Stimulated activated CD4-positive, alpha-beta T cell treated with anti-CD3 and anti-CD28 coated beads, Interleukin-1b, Interleukin-23, amount 100 ng/mL, for 4 hours (primary cell): Measurements from ENCODE around the gene C20orf96.
"Not testable (repeated sequence)": the region's sequence is repeated elsewhere in the genome, so short reads cannot be mapped to it uniquely, and the experiment has no call there.

Experiments
- DNase-seq, 2 donors: peaks; one replicate each; pipeline ENCODE4 v3.0.0-alpha.2; 2020; ENCODE audit warnings: low read depth in 2 of 2

The C20orf96 gene

DNA sequence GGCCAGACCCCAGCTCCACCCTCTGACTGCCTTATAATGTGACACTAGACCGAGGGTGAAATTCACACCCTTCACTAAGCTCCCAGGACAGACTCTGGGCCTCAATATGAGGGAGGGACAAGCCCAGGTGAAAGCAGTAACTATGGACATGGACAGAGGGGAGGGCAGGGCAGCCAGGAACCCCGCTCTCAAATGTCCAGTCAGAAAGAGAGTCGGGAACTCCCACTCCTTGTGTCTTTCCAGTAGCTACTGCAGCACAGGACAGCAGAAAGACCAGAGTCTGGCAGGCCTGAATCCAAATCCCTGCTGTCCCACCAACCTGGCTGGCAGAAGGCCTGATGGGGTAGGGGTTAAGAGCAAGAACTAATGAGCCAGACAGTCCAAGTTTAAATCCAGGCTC is 6.4 kb downstream of the C20orf96 start:
- DNase-seq = no peak

DNA sequence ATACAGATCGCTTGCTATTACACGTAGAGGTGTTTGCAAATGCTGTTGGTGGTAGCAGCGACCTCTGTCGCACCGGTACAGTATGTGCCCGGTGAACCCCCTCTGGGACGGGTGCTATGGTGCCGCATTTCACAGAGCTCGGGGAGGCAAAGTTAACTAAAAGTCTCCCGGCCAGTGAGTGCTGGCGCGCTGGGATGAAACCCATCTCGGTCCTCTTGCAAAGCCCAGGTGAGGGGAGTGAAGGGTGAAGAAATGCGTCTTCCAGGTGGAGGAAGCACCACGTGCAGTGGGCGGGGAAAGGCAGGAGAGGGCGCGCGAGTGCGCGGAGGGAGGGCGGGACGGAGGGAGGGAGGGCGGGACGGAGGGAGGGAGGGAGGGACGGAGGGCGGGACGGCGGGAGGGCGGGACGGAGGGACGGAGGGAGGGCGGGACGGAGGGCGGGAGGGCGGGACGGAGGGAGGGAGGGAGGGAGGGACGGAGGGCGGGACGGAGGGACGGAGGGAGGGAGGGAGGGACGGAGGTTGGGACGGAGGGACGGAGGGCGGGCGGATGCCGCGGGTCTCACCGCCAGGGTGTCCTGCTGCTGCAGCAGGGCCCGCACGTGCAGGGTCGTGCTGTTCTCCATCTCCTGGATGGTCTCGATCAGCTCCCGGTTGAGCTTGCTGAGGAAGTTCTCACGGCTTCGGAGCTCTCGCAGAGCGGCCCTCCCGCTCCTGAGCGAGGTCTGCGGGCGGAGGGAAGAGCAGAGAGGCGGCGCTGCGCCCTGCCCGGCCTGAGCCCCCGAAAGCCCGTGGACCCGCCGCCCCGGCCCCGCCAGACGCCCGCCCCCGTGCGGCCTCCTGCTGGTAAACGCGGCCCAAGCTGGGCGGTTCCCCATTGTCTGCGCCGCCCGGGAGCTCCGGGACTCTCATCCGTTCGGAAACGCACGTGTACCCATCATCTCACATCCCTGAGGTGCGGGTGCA is 11.7 kb downstream of the C20orf96 start:
- DNase-seq = no peak

DNA sequence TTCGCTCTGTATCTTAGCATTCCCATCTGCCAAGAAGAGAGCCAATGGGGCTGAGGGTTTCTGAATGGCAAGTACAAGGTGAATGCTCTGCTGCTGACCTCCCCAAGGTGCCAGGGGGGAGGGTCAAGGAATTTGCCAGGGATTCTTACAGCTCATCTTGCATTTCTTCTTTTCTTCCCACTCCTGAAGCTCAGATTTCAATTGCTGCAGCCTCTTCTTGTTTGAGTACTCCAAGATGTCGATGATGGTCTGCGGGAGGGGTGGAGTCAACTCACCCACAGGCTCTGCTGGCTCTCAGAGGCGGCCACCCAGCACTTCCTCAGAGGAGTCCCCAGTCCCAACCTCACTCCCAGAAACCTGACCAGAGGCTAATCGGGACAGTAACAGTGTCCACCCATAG is 12.4 kb downstream of the C20orf96 start:
- DNase-seq = no peak

DNA sequence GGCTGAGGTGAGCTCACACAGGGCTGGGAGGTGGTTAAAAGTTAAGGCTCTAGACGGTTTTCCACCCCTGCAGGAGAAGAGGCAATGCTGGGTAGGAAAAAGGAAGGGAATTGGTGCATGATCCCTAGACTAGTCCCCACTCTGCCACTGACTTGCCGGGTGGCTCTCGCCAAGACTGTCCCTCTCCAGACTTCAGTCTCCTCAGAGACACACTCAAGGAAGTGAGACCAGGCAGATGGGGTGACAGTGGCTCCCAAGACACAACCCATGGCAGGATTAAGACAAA is 13.1 kb downstream of the C20orf96 start:
- no peak for DNase-seq

DNA sequence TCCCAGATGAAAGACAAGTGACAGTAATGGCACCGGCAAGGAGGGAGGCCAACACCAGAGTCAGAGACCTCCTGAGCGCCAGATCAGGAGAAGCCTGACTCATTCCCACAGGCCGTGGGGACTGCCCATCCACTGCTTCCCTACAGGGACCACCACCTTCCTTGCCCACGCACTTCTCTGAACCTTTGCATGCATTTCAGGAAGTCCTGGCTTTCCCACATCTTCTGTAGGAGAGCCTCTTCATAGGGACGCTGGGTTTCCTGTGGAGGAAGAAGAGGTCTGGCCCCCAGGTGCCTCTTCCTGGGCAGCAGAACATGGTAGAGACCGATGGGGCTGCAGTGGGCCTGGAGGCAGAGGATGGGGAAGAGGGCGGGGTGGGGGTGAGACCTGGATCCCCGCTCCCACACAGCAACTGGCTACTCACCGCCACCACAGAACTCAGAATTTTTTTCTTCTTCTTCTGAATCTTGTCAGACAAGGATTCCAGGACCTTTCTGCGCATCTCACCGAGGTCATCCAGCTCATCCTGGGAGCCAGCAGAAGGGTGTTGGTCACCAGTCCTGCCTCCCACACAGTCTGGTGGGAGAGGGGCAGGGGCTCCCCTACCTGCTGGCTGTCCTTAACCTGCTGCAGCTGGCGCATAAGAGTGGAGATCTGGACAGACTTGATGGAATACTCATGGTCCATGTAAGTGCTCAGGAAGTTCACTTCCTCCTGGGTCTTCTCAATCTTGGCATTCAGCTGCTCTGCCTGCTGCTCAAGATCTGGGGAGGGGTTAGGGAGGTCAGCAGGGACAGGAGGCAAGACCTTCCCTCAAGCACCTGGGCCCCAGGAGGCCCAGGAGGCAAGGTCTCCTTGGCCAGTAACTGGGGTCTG is 13.7 kb downstream of the C20orf96 start:
- DNase-seq = no peak

DNA sequence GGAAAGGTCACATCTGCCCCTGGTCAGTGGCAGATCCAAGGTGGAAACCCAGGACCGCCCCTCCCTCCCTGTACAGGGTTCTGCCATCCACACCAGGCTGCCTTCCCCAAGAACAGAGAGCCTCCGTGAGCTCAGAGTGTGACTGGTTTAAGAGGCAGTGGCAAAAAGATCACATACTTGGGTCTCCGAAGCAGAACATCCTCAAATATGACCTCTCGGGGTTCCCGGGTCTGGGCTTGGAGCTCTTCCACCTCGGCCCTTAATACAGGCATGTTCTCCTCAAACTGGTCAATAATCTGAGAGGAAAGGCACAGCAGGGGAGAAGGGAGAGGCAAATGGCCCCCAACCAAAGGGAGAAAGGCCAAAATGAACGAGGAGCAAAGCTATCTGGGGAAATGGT is 14.8 kb downstream of the C20orf96 start:
- DNase-seq = no peak

DNA sequence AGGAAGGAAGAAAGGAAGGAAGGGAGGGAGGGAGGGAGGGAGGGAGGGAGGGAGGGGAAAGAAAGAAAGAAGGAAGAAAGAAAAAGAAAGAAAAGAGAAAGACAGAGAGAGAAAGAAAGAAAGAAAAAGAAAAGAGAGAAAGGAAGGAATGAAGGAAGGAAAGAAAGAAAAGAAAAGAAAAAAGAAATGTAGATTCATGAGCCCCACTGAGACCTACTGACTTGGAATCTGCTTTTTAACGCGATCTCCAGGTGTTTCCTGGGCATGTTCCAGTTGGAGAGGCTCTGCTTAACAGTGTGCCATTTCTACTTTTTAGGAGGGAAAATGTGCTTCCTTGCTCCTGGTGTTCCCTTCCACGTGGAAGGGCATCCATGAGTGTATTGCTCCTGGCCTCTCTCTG is 16.7 kb downstream of the C20orf96 start:
- no peak for DNase-seq

DNA sequence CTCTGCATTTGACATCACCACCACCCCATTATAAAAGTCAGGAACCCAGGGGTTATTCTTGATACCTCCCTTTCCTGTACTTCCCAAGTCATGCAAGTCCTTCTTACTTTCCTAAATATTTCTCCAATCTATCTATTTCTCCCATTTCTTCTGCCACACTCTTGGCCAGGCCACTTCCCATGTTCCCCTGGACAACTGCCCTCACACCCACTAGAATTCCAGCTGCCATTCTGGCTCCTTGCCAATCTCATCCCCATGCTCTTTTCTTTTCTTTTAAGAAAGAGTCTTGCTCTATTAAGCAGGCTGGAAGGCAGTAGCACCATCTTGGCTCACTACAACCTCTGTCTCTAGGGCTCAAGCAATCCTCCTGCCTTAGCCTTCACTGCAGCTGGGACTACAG is 17.8 kb downstream of the C20orf96 start:
- DNase-seq = no peak

DNA sequence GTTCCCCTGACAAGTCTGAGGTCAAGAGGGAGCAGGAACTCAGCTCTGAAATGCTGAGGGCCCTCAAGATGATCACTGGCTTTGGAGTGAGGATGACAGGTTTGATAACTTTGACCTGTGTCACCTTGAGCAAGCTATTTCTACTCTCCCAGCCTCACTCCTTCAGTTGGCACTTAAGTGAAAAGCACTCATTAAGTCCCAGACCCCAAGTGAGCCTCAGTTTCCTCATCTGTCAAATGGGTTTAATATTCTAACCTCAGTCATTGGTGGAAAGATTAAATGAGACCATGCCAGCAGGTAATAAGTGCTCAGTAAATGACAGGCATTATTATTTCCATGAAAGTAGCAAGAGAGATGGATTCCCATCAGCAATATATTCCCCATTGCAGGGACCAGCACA is 19.0 kb downstream of the C20orf96 start:
- no peak for DNase-seq

DNA sequence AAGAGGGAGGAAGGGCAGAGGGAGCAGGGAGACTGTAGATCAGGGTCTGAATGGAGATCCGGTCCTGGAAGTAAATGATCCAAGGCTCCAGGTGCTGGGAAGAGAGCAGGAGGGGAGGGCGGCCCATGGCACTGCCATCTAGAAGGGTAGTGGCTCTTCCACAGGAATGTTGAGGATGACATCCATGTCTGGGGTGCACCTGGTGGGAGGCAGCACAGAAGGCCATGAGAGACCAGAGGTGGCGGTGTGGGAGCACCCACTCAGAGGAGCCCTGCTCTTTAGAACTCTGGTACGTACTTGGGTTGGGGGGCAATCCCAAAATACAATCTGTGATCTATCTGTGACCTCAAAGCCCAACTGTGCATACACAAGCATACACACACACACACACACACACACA is 19.5 kb downstream of the C20orf96 start:
- no peak for DNase-seq

DNA sequence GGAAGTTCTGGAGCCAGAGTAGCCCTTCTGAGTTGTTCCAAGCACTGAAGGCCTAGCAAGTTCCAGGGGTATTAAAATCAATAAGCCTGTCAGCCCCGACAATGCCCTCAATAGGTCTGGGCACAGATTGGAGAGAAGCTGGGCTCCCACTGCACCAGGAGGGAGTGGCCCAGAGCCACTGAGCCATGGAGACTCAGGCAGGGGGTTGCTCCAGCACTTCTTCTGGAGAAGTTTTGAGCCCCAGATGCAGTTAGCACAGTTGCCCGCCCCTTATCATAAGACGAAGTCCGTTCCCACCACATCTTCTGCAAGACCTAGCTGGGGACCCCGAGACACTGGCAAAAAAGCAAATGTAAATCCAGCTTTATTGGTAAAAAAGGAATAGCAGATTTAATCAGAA is 20.0 kb downstream of the C20orf96 start:
- DNase-seq = no peak

DNA sequence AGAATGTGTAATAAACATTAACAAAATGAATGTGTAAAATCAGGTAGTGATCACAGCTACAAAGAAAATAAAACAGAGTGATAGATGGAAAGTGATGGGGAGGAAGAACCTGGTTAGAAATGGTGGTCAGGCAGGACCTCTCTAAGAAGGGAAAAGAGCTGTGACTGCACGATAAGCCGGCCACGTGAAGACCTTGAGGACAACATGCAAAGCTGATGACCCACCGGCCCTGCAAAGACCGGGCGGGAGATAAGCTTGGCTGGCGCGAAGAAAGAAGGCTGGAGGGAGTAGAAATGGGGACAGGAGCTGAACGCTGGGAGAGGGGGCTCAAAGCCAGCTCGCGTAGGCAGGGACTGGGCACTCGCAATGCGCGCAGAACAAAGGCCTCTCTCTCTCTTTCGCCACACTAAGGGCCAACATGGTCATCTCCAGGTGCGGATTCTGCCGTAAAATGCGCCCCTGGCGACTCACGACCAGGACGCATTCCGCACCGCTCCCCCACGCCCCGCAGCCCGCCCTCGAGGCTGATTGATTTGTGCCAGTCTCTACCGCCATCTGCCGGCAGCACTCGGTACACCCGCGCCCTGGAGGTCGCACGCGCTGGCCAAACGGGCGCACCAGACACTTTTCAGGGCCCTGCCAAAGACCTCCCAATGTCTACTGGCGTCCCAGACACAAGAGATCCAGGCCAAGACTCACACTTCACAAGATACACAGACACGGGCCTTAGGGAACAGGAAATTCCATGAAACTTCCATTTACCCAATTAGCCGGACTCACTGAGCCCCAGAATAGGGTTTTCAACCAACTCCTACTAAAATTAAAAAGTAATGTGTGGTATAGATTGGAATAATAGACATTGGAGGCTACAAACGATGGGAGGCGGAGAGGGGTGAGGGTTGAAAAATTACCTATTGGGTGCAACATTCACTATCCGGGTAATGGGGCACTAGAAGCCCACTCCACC is 23.7 kb downstream of the C20orf96 start:
- DNase-seq = peak; percentile 88 to 90

DNA sequence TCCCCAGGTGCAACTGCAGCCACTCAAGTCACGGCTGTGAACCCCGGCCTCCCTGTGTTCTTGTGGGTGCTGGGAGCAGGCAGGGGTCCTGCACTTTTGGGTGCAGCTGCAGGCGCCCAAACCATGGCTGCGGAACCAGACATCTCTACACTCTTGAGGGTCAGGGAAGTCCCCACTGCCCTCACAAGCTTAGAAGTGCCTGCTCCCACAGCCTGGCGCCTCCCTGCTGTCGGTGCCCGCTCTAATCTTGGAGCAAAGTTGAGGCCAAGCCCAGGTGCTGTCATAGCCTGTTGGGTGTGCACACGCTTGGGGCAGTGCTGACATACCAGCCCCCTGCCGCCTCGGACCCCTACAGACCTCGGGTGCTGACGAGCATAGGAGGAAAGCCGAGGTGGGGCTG is 26.8 kb downstream of the C20orf96 start:
- no peak for DNase-seq

DNA sequence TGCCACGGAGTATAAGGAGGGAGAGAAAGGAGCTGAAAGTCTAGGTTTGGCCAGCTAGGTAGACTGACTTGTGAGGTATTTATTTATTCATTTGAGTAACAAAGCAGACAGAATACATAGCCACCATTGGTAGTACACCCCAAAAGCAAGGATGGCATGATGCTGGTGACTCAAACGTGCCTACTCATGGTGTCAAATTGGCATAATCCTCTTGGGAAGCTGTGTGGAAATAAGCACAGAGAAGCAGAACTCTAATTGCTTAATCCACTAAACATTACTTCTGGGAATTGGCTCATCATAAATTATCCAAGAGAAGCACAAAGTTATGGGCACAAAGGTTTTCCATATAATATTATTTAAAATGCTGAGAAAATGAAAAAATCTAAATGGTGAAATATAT is 30.6 kb downstream of the C20orf96 start:
- DNase-seq = no peak

DNA sequence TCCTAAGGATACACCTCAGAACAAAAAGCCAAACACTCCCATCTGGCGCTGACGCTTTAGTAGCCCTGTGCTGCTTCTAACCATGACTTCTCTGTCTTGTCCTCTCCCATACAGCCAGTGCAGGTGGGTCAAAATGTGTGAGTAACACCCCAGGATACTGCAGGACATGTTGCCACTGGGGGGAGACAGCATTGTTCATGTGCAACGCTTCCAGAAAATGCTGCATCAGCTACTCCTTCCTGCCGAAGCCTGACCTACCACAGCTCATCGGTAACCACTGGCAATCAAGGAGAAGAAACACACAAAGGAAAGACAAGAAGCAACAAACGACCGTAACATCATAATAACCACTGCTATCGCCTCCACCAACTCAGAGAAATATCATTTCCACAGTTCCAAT is 31.6 kb downstream of the C20orf96 start:
- DNase-seq = no peak

DNA sequence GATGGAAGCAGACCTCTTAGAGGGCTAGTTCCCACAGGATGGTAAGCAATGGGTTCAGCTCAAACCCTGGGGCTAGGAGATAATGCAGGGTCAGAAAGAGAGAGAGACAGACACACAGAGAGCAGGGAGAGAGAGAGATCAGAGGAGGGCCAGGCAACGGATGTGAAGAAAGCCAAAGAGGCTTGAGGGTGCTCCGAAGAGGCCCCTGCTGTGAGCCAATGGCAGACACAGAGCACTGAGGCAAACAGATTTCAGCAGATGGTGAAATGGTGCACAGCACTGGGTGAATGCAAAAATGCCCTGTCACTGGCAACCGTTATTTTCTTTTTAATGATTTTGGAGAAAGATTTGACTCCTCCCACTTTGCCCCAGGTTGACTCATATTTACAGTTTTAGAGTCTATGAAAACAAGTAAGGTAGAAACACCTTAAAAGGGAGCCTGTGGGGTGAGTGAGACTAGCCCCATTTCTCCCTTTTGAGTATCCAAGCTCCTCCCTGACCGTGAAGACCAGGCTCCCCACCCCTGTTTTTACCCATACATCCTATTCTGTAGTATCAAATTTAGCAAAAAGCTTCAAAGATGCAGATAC is 32.2 kb downstream of the C20orf96 start:
- DNase-seq = no peak

DNA sequence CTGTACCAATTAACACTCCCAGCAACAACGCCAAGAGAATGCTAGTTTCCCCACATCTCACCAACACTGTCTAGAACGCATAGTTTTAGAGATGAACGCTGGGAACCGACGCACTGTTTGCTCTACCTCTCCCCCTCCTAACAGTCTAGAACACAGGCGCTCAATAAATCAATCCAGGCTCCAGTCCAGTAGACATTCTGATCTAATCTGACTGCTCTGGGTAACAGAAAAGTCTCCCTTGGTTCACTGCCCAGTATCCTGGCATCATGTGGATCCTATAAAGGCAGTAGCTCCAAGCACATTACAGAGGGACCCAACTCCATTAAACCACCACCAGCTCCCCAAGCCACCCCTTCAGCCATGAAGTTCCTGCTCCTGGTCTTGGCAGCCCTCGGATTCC is 33.1 kb downstream of the C20orf96 start, which contains the start of gene DEFB132:
Gene DEFB132, plus strand, starts transcription at position 306 of the 400 bp plus-strand sequence. Its CDS starts 55 bp downstream, at position 361.
- no peak for DNase-seq

DNA sequence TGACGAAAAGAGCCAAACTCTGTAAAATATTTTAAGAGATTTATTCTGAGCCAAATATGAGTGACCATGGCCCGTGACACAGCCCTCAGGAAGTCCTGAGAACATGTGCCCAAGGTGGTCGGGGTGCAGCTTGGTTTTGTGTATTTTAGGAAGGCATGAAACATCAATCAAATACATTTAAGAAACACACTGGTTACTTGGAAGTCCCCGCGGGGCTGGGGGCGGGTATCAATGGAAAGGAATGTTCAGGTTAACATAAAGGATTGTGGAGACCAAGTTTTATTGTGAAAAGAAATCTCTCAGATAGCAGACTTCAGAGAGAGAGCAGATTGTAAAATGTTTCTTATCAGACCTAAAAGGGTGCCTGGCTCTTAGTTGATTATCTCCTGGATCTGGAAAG is 37.1 kb downstream of the C20orf96 start:
- DNase-seq = not testable (repeated sequence)

DNA sequence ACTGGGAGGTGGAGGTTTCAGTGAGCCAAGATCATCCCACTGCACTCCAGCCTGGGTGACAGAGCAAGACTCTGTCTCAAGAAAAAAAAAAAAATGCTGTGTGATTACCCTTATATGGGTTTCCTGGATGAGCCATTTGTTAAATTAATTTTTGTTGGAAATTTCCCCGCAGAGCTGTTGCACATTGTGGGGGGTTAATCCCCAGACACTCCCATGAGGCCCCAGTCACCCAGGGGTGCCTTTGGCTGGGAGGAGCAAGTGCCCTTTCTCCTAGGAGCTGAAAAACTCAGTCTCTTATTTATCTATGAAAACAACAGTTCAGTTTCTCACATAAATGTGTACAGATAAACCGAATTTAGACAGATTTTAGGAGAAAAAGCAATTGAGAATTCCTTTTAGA is 37.7 kb downstream of the C20orf96 start:
- no peak for DNase-seq

DNA sequence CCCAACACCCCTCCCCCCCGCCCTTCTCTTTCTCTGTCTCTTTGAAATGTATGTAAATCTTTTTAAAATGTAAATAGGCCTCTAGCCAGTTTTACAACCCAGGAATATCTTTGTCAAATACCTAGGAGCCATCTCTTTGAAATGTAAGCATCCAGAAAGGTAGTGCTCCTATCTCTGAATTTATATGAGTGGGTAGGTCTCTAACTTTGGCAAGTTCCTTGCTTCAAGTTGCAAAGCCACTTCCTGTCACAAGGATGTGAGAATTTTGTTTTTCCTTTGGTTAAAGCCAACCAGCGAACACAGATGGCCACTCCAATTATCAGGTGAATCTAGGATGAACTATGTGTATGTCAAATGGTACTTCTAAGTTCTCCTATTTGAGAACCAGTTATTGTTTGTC is 39.2 kb downstream of the C20orf96 start:
- DNase-seq = no peak

DNA sequence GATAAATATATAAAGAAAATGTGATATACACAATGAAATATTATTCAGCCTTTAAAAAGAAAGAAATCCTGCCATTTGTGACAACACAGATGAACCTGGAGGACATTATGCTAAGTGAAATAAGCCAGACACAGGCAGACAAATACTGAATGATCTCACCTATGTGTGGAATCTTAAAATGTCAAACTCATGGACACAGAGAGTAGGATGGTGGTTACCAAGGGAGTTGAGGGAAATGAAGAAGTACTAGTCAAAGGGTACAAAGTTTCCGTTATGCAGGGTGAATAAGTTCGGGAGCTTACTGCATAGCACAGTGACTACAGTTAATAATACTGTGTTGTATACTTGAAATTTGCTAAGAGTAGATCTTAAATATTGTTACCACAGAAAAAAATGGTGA is 47.6 kb downstream of the C20orf96 start:
- no peak for DNase-seq
